Lung microvascular endothelial cell (primary cell): ENCODE measurements around the gene TCFL5. TPM values are rescaled to one million over a fixed set of nuclear protein-coding genes. Genes with fewer than 3 reads are reported as not detected.

ENCODE experiments used
- DNase-seq, 2 donors: peaks; one replicate each; pipeline versions ENCODE4 v3.0.0 to v3.0.0-alpha.2; 2010; ENCODE audit warnings: low read depth in 2 of 2
- total RNA-seq: library from RNA; depleted of rRNA; stranded (reverse); fragments of >200 nt; gene quantifications from 2 replicates; pipeline ENCODE4 v1.2.1, GENCODE V29; 2014

TCFL5 gene
- total RNA-seq, 1 donor from 2014 or later = 11.7 TPM

- no peak for DNase-seq
Measured at GRCh38 chr20:62812907-62813200, 48.8 kb downstream of the TCFL5 start.

- no peak for DNase-seq
Measured at GRCh38 chr20:62812181-62812906, 49.3 kb downstream of the TCFL5 start.

- DNase-seq = no peak
Measured at GRCh38 chr20:62811720-62812119, 49.9 kb downstream of the TCFL5 start.

- DNase-seq = no peak
Measured at GRCh38 chr20:62811320-62811719, 50.3 kb downstream of the TCFL5 start.

- DNase-seq = no peak
Measured at GRCh38 chr20:62809530-62810428, 51.8 kb downstream of the TCFL5 start.

GRCh38 chr20:62808211-62808865 is 53.3 kb downstream of the TCFL5 start:
- peak; percentile 55 to 71 for DNase-seq

GRCh38 chr20:62807444-62808210 is 54.0 kb downstream of the TCFL5 start:
- no peak for DNase-seq

- no peak for DNase-seq
Measured at GRCh38 chr20:62806383-62807050, 55.1 kb downstream of the TCFL5 start.

GRCh38 chr20:62805711-62806382 is 55.8 kb downstream of the TCFL5 start:
- peak in 1 of 2 donors; percentile 38 for DNase-seq

- DNase-seq = peak; percentile 37 to 46
Measured at GRCh38 chr20:62805155-62805710, 56.4 kb downstream of the TCFL5 start.

- DNase-seq = peak; percentile 67 to 76
Measured at GRCh38 chr20:62804627-62805154, 56.9 kb downstream of the TCFL5 start, which contains the start of gene OGFR. OGFR (plus strand) TSS chr20:62804835; CDS start chr20:62804860, 25 bp downstream.

- no peak for DNase-seq
Measured at GRCh38 chr20:62804021-62804626, 57.5 kb downstream of the TCFL5 start.

- no peak for DNase-seq
Measured at GRCh38 chr20:62802026-62802712, 59.5 kb downstream of the TCFL5 start.

- no peak for DNase-seq
Measured at GRCh38 chr20:62801284-62802010, 60.2 kb downstream of the TCFL5 start.

- no peak for DNase-seq
Measured at GRCh38 chr20:62800314-62801259, 61.0 kb downstream of the TCFL5 start.

GRCh38 chr20:62799873-62800272 is 61.7 kb downstream of the TCFL5 start:
- DNase-seq = peak in 1 of 2 donors; percentile 29

- DNase-seq = no peak
Measured at GRCh38 chr20:62799459-62799858, 62.2 kb downstream of the TCFL5 start.
